ENCODE results near the gene PLCD3.

Gene PLCD3

GRCh38 chr17:45103269-45103795 lies 29.0 kb downstream of the PLCD3 start:
- DNase-seq (ENCODE audit: low read depth, low spot score) = no peak

GRCh38 chr17:45102856-45103255 lies 29.5 kb downstream of the PLCD3 start:
- no peak for DNase-seq (ENCODE audit: low read depth, low spot score)

GRCh38 chr17:45101883-45102811 lies 30.2 kb downstream of the PLCD3 start:
- no peak for DNase-seq (ENCODE audit: low read depth, low spot score)

- no peak for DNase-seq (ENCODE audit: low read depth, low spot score)
Measured at GRCh38 chr17:45101546-45101882, 30.8 kb downstream of the PLCD3 start.

- DNase-seq (ENCODE audit: low read depth, low spot score) = peak; percentile 50
Measured at GRCh38 chr17:45098869-45099616, 33.3 kb downstream of the PLCD3 start.

- no peak for DNase-seq (ENCODE audit: low read depth, low spot score)
Measured at GRCh38 chr17:45098081-45098868, 34.0 kb downstream of the PLCD3 start.

- DNase-seq (ENCODE audit: low read depth, low spot score) = no peak
Measured at GRCh38 chr17:45096926-45097325, 35.4 kb downstream of the PLCD3 start.

- DNase-seq (ENCODE audit: low read depth, low spot score) = no peak
Measured at GRCh38 chr17:45096141-45096540, 36.2 kb downstream of the PLCD3 start.

- no peak for DNase-seq (ENCODE audit: low read depth, low spot score)
Measured at GRCh38 chr17:45093444-45094110, 38.7 kb downstream of the PLCD3 start.

GRCh38 chr17:45092911-45093430 lies 39.3 kb downstream of the PLCD3 start:
- no peak for DNase-seq (ENCODE audit: low read depth, low spot score)

GRCh38 chr17:45091778-45092425 lies 40.4 kb downstream of the PLCD3 start:
- no peak for DNase-seq (ENCODE audit: low read depth, low spot score)

- DNase-seq (ENCODE audit: low read depth, low spot score) = no peak
Measured at GRCh38 chr17:45090711-45091110, 41.6 kb downstream of the PLCD3 start.

GRCh38 chr17:45088741-45089140 lies 43.6 kb downstream of the PLCD3 start:
- DNase-seq (ENCODE audit: low read depth, low spot score) = no peak

- no peak for DNase-seq (ENCODE audit: low read depth, low spot score)
Measured at GRCh38 chr17:45087978-45088377, 44.3 kb downstream of the PLCD3 start.

- DNase-seq (ENCODE audit: low read depth, low spot score) = no peak
Measured at GRCh38 chr17:45087504-45087975, 44.8 kb downstream of the PLCD3 start.

GRCh38 chr17:45086865-45087503 lies 45.3 kb downstream of the PLCD3 start:
- no peak for DNase-seq (ENCODE audit: low read depth, low spot score)

- DNase-seq (ENCODE audit: low read depth, low spot score) = no peak
Measured at GRCh38 chr17:45086391-45086790, 45.9 kb downstream of the PLCD3 start.

- DNase-seq (ENCODE audit: low read depth, low spot score) = no peak
Measured at GRCh38 chr17:45081047-45081703, 51.1 kb downstream of the PLCD3 start.

- no peak for DNase-seq (ENCODE audit: low read depth, low spot score)
Measured at GRCh38 chr17:45077643-45078042, 54.7 kb downstream of the PLCD3 start.

All from activated naive CD8-positive, alpha-beta T cell treated with anti-CD3 and anti-CD28 coated beads, Interleukin-2, amount 50 U/mL, for 16 hours (primary cell).